BLaER1 (cell line): ENCODE results near the gene DIP2C.
"Not testable (repeated sequence)": the region's sequence is repeated elsewhere in the genome, so short reads cannot be mapped to it uniquely, and the experiment has no call there.

ENCODE experiments used
- H3K27ac ChIP-seq: shearing (Covaris generic); formaldehyde crosslinking; 2 replicates; pipeline ENCODE4 v1.8.1; 2022
- H3K27me3 ChIP-seq: shearing (Covaris generic); formaldehyde crosslinking; 2 replicates; pipeline ENCODE4 v1.8.1; 2022
- H3K36me3 ChIP-seq: shearing (Covaris generic); formaldehyde crosslinking; 2 replicates; pipeline ENCODE4 v1.8.1; 2022
- H3K4me1 ChIP-seq: shearing (Covaris generic); formaldehyde crosslinking; 2 replicates; pipeline ENCODE4 v1.8.1; 2022
- H3K4me2 ChIP-seq: shearing (Covaris generic); formaldehyde crosslinking; 2 replicates; pipeline ENCODE4 v1.8.1; 2022
- H3K4me3 ChIP-seq: shearing (Covaris generic); formaldehyde crosslinking; 2 replicates; pipeline ENCODE4 v1.8.1; 2022
- H3K9ac ChIP-seq: shearing (Covaris generic); formaldehyde crosslinking; 2 replicates; pipeline ENCODE4 v1.8.1; 2022
- H3K9me3 ChIP-seq: shearing (Covaris generic); formaldehyde crosslinking; 2 replicates; pipeline ENCODE4 v1.8.1; 2022
- H4K20me1 ChIP-seq: shearing (Covaris generic); formaldehyde crosslinking; 2 replicates; pipeline ENCODE4 v1.8.1; 2022
- Cebpa-rat ChIP-seq: shearing (Covaris generic); IDR thresholded peaks from 2 replicates; pipeline ENCODE4 v1.8.1; 2022

Gene DIP2C

GRCh38 chr10:459743-460142 lies 229.7 kb downstream of the DIP2C start:
- peaks cover 11% of the 10 kb centered on the region; the same call in 1 of the 2 replicates for H3K9me3 ChIP-seq
- H4K20me1 ChIP-seq: peaks cover 50% of the 10 kb centered on the region
- peak overlapping the region; percentile 74 for H3K4me2 ChIP-seq
- peaks cover 14% of the 10 kb centered on the region for H3K36me3 ChIP-seq
- H3K27me3 ChIP-seq: no peaks in the 10 kb centered on the region
- H3K4me3 ChIP-seq: no peak overlapping the region
- peaks cover 26% of the 10 kb centered on the region for H3K4me1 ChIP-seq
- no peak overlapping the region for H3K27ac ChIP-seq
- no peak for TF ChIP-seq Cebpa-rat
- H3K9ac ChIP-seq: no peak overlapping the region

GRCh38 chr10:458421-458851 lies 231.0 kb downstream of the DIP2C start:
- Histone ChIP-seq H3K4me1 (peaks cover 26% of the 10 kb centered on the region), H3K27ac (no peak overlapping the region), H3K36me3 (peaks cover 10% of the 10 kb centered on the region), H3K4me2 (peak overlapping the region; percentile 74), H3K9me3 (no peaks in the 10 kb centered on the region), H3K27me3 (peaks cover 5% of the 10 kb centered on the region; the same call in 1 of the 2 replicates), H3K9ac (no peak overlapping the region), H4K20me1 (peaks cover 63% of the 10 kb centered on the region), H3K4me3 (no peak overlapping the region)
- TF ChIP-seq Cebpa-rat: no peak

- H3K4me1 ChIP-seq: peaks cover 38% of the 10 kb centered on the region
- H3K4me3 ChIP-seq: no peak overlapping the region
- TF ChIP-seq Cebpa-rat: no peak
- H3K9ac ChIP-seq: no peak overlapping the region
- no peak overlapping the region for H3K4me2 ChIP-seq
- H3K36me3 ChIP-seq: peaks cover 10% of the 10 kb centered on the region
- H3K27ac ChIP-seq: no peak overlapping the region
- peaks cover 82% of the 10 kb centered on the region for H4K20me1 ChIP-seq
- H3K27me3 ChIP-seq: peaks cover 8% of the 10 kb centered on the region
- no peaks in the 10 kb centered on the region for H3K9me3 ChIP-seq
These were observed 233.0 kb downstream of the DIP2C start for GRCh38 chr10:456486-456885.

GRCh38 chr10:454860-455259 lies 234.6 kb downstream of the DIP2C start:
- no peaks in the 10 kb centered on the region for H3K9me3 ChIP-seq
- H3K27me3 ChIP-seq: peaks cover 8% of the 10 kb centered on the region
- H3K4me2 ChIP-seq: no peak overlapping the region
- no peak overlapping the region for H3K4me3 ChIP-seq
- H3K36me3 ChIP-seq: peaks cover 7% of the 10 kb centered on the region
- peaks cover 95% of the 10 kb centered on the region for H4K20me1 ChIP-seq
- H3K9ac ChIP-seq: no peak overlapping the region
- no peak overlapping the region for H3K27ac ChIP-seq
- H3K4me1 ChIP-seq: peaks cover 52% of the 10 kb centered on the region
- TF ChIP-seq Cebpa-rat: no peak

- peaks cover 8% of the 10 kb centered on the region for H3K27me3 ChIP-seq
- TF ChIP-seq Cebpa-rat: no peak
- no peak overlapping the region for H3K27ac ChIP-seq
- no peak overlapping the region for H3K4me2 ChIP-seq
- no peak overlapping the region for H3K4me3 ChIP-seq
- no peaks in the 10 kb centered on the region for H3K9me3 ChIP-seq
- H3K4me1 ChIP-seq: peaks cover 49% of the 10 kb centered on the region
- no peak overlapping the region for H3K9ac ChIP-seq
- H3K36me3 ChIP-seq: no peaks in the 10 kb centered on the region
- peaks cover 92% of the 10 kb centered on the region for H4K20me1 ChIP-seq
These were observed 235.8 kb downstream of the DIP2C start for GRCh38 chr10:453647-454046.

- H3K27me3 ChIP-seq: peaks cover 8% of the 10 kb centered on the region
- no peak overlapping the region for H3K27ac ChIP-seq
- no peak overlapping the region for H3K9ac ChIP-seq
- H4K20me1 ChIP-seq: peaks cover 92% of the 10 kb centered on the region
- H3K4me1 ChIP-seq: peaks cover 45% of the 10 kb centered on the region
- 0 out of 2 replicates have a peak overlapping the region, but pooled peaks have one; percentile 86 for H3K4me2 ChIP-seq
- H3K4me3 ChIP-seq: no peak overlapping the region
- no peak for TF ChIP-seq Cebpa-rat
- H3K36me3 ChIP-seq: no peaks in the 10 kb centered on the region
- no peaks in the 10 kb centered on the region for H3K9me3 ChIP-seq
These were observed 236.7 kb downstream of the DIP2C start for GRCh38 chr10:452512-453426.

- H3K4me3 ChIP-seq: no peak overlapping the region
- no peak for TF ChIP-seq Cebpa-rat
- H3K9me3 ChIP-seq: no peaks in the 10 kb centered on the region
- no peak overlapping the region for H3K9ac ChIP-seq
- H3K4me1 ChIP-seq: peaks cover 42% of the 10 kb centered on the region
- H4K20me1 ChIP-seq: peaks cover 91% of the 10 kb centered on the region
- no peak overlapping the region for H3K27ac ChIP-seq
- H3K4me2 ChIP-seq: peak overlapping the region; percentile 86
- no peaks in the 10 kb centered on the region for H3K36me3 ChIP-seq
- peaks cover 8% of the 10 kb centered on the region for H3K27me3 ChIP-seq
These were observed 237.6 kb downstream of the DIP2C start for GRCh38 chr10:451856-452255.

- Histone ChIP-seq H3K9ac (no peak overlapping the region), H3K36me3 (peaks cover 5% of the 10 kb centered on the region), H4K20me1 (peaks cover 83% of the 10 kb centered on the region), H3K4me1 (peaks cover 42% of the 10 kb centered on the region), H3K9me3 (no peaks in the 10 kb centered on the region), H3K4me2 (peak overlapping the region; percentile 86), H3K4me3 (no peak overlapping the region), H3K27ac (no peak overlapping the region), H3K27me3 (peaks cover 8% of the 10 kb centered on the region)
- TF ChIP-seq Cebpa-rat: peak; percentile 78
These were observed 238.4 kb downstream of the DIP2C start for GRCh38 chr10:451021-451471.

GRCh38 chr10:450463-450862 lies 239.0 kb downstream of the DIP2C start:
- Histone ChIP-seq H3K4me2 (peak overlapping the region; percentile 86), H3K9ac (no peak overlapping the region), H3K27me3 (peaks cover 8% of the 10 kb centered on the region), H3K9me3 (no peaks in the 10 kb centered on the region), H3K36me3 (peaks cover 11% of the 10 kb centered on the region), H3K4me3 (no peak overlapping the region), H3K4me1 (peaks cover 42% of the 10 kb centered on the region), H4K20me1 (peaks cover 81% of the 10 kb centered on the region), H3K27ac (no peak overlapping the region)
- no peak for TF ChIP-seq Cebpa-rat

GRCh38 chr10:449331-449730 lies 240.1 kb downstream of the DIP2C start:
- H3K9ac ChIP-seq, H3K4me3 ChIP-seq, H3K27me3 ChIP-seq, H3K27ac ChIP-seq, H3K9me3 ChIP-seq: not testable (repeated sequence)
- peaks cover 21% of the 10 kb centered on the region for H3K36me3 ChIP-seq
- peaks cover 42% of the 10 kb centered on the region for H3K4me1 ChIP-seq
- H4K20me1 ChIP-seq: peaks cover 70% of the 10 kb centered on the region
- peak overlapping the region; percentile 39 for H3K4me2 ChIP-seq
